ENCODE data around the gene PLCXD1. TPM values are rescaled to one million over a fixed set of nuclear protein-coding genes. Genes with fewer than 3 reads are reported as not detected.

Gene PLCXD1
- total and polyA plus RNA-seq, 4 donors = 2.6 to 25.7 (median 12.8) TPM

- TF ChIP-seq FOXA2 (IDR thresholded peaks at IDR 0.05) = no peak
- no peak for TF ChIP-seq RAD21 (IDR thresholded peaks at IDR 0.05)
- TF ChIP-seq MAX (IDR thresholded peaks at IDR 0.05) = no peak
- no peak for TF ChIP-seq SP1 (IDR thresholded peaks at IDR 0.05)
- TF ChIP-seq YY1 (IDR thresholded peaks at IDR 0.05) = no peak
- no peak for TF ChIP-seq ZBTB33 (IDR thresholded peaks at IDR 0.05)
- Histone ChIP-seq H3K27ac (ENCODE audit: low read depth in 1 of 2, low read length in 2 of 2) (no peak overlapping the region), H3K36me3 (ENCODE audit: control insufficient read depth in 4 of 4, insufficient read depth in 3 of 4, low read depth in 1 of 4, low read length in 3 of 4) (peaks cover 14 to 49% (median 20%) of the 10 kb centered on the region in 4 donors), H3K9ac (ENCODE audit: low read depth in 1 of 2, low read length in 2 of 2) (no peak overlapping the region), H3K9me3 (ENCODE audit: control insufficient read depth in 4 of 4, low read length in 3 of 4) (no peaks in the 10 kb centered on the region), H3K4me1 (ENCODE audit: control insufficient read depth in 4 of 4, insufficient read depth in 4 of 4, low read length in 3 of 4) (no peaks in the 10 kb centered on the region), H3K27me3 (ENCODE audit: control insufficient read depth in 4 of 4, insufficient read depth in 4 of 4, low read length in 3 of 4) (no peaks in the 10 kb centered on the region), H3K4me3 (ENCODE audit: low read depth in 1 of 3, low read length in 3 of 3) (no peak overlapping the region)
- 96% methylated on average over 47 of the region's 47 CpGs for WGBS
- no peak for DNase-seq (ENCODE audit: low spot score)
These were observed 12.0 kb downstream of the PLCXD1 start for GRCh38 chrX:292900-293897.

- no peak overlapping the region for H3K27ac ChIP-seq (ENCODE audit: low read depth in 1 of 2, low read length in 2 of 2)
- no peaks in the 10 kb centered on the region for H3K4me1 ChIP-seq (ENCODE audit: control insufficient read depth in 4 of 4, insufficient read depth in 4 of 4, low read length in 3 of 4)
- no peak overlapping the region for H3K4me3 ChIP-seq (ENCODE audit: low read depth in 1 of 3, low read length in 3 of 3)
- WGBS = 94% methylated on average over 21 of the region's 21 CpGs
- peaks cover 10 to 52% (median 18%) of the 10 kb centered on the region in 4 donors for H3K36me3 ChIP-seq (ENCODE audit: control insufficient read depth in 4 of 4, insufficient read depth in 3 of 4, low read depth in 1 of 4, low read length in 3 of 4)
- no peak for DNase-seq (ENCODE audit: low spot score)
- H3K27me3 ChIP-seq (ENCODE audit: control insufficient read depth in 4 of 4, insufficient read depth in 4 of 4, low read length in 3 of 4) = no peaks in the 10 kb centered on the region
- no peak for TF ChIP-seq RAD21 (IDR thresholded peaks at IDR 0.05)
- TF ChIP-seq NR2F2 (IDR thresholded peaks at IDR 0.05) = no peak
- no peak for TF ChIP-seq MAX (IDR thresholded peaks at IDR 0.05)
- TF ChIP-seq GABPA (IDR thresholded peaks at IDR 0.05 in 1 of 2, conservative IDR thresholded peaks at IDR 0.05 in 1 of 2) = no peak
- TF ChIP-seq HNF4A (conservative IDR thresholded peaks at IDR 0.05) = no peak
- no peak overlapping the region for H3K9ac ChIP-seq (ENCODE audit: low read depth in 1 of 2, low read length in 2 of 2)
- H3K9me3 ChIP-seq (ENCODE audit: control insufficient read depth in 4 of 4, low read length in 3 of 4) = no peaks in the 10 kb centered on the region
These were observed 14.0 kb downstream of the PLCXD1 start for GRCh38 chrX:295136-295535.

- Histone ChIP-seq H3K4me3 (ENCODE audit: low read depth in 1 of 3, low read length in 3 of 3) (no peak overlapping the region), H3K9ac (ENCODE audit: low read depth in 1 of 2, low read length in 2 of 2) (no peak overlapping the region), H3K4me1 (ENCODE audit: control insufficient read depth in 4 of 4, insufficient read depth in 4 of 4, low read length in 3 of 4) (no peaks in the 10 kb centered on the region), H3K9me3 (ENCODE audit: control insufficient read depth in 4 of 4, low read length in 3 of 4) (no peaks in the 10 kb centered on the region), H3K27me3 (ENCODE audit: control insufficient read depth in 4 of 4, insufficient read depth in 4 of 4, low read length in 3 of 4) (no peaks in the 10 kb centered on the region), H3K36me3 (ENCODE audit: control insufficient read depth in 4 of 4, insufficient read depth in 3 of 4, low read depth in 1 of 4, low read length in 3 of 4) (peaks cover 8 to 52% (median 14%) of the 10 kb centered on the region in 4 donors), H3K27ac (ENCODE audit: low read depth in 1 of 2, low read length in 2 of 2) (no peak overlapping the region)
- DNase-seq (ENCODE audit: low spot score) = no peak
- WGBS = 98% methylated on average over 36 of the region's 36 CpGs
- no peak for TF ChIP-seq RXRA (IDR thresholded peaks at IDR 0.05)
- TF ChIP-seq TAF1 (conservative IDR thresholded peaks at IDR 0.05) = no peak
- TF ChIP-seq GABPA (IDR thresholded peaks at IDR 0.05 in 1 of 2, conservative IDR thresholded peaks at IDR 0.05 in 1 of 2) = no peak
- no peak for TF ChIP-seq JUND (IDR thresholded peaks at IDR 0.05)
- TF ChIP-seq YY1 (IDR thresholded peaks at IDR 0.05) = no peak
- TF ChIP-seq ATF3 (IDR thresholded peaks at IDR 0.05) = no peak
- TF ChIP-seq FOXA1 (IDR thresholded peaks at IDR 0.05) = no peak
- no peak for TF ChIP-seq HNF4G (IDR thresholded peaks at IDR 0.05)
- no peak for TF ChIP-seq REST (IDR thresholded peaks at IDR 0.05)
- no peak for TF ChIP-seq HNF4A (conservative IDR thresholded peaks at IDR 0.05)
- no peak for TF ChIP-seq CTCF (IDR thresholded peaks at IDR 0.05; ENCODE audit: low read depth, low read length, missing input control)
- TF ChIP-seq NR2F2 (IDR thresholded peaks at IDR 0.05) = no peak
- TF ChIP-seq EGR1 (IDR thresholded peaks at IDR 0.05; ENCODE audit: low read depth in 2 of 2) = no peak
- no peak for TF ChIP-seq RAD21 (IDR thresholded peaks at IDR 0.05)
These were observed 17.8 kb downstream of the PLCXD1 start for GRCh38 chrX:298993-299392.

Data from liver (tissue), 9 donors.